ENCODE results near the gene TMEM60.

Gene TMEM60

GRCh38 chr7:77833136-77833535, 34.9 kb upstream of the TMEM60 start:
- TF ChIP-seq CTCF (IDR thresholded peaks at IDR 0.05; ENCODE audit: extremely low read depth, missing control alignments) = no peak
- no peak for DNase-seq (ENCODE audit: low spot score)

GRCh38 chr7:77831953-77832352, 33.7 kb upstream of the TMEM60 start:
- no peak for DNase-seq (ENCODE audit: low spot score)
- no peak for TF ChIP-seq CTCF (IDR thresholded peaks at IDR 0.05; ENCODE audit: extremely low read depth, missing control alignments)

GRCh38 chr7:77831481-77831880, 33.2 kb upstream of the TMEM60 start:
- no peak for TF ChIP-seq CTCF (IDR thresholded peaks at IDR 0.05; ENCODE audit: extremely low read depth, missing control alignments)
- no peak for DNase-seq (ENCODE audit: low spot score)

GRCh38 chr7:77830649-77831355, 32.6 kb upstream of the TMEM60 start:
- DNase-seq (ENCODE audit: low spot score) = no peak
- TF ChIP-seq CTCF (IDR thresholded peaks at IDR 0.05; ENCODE audit: extremely low read depth, missing control alignments) = no peak

GRCh38 chr7:77827999-77828398, 29.8 kb upstream of the TMEM60 start:
- DNase-seq (ENCODE audit: low spot score) = no peak
- TF ChIP-seq CTCF (IDR thresholded peaks at IDR 0.05; ENCODE audit: extremely low read depth, missing control alignments) = no peak

- TF ChIP-seq CTCF (IDR thresholded peaks at IDR 0.05; ENCODE audit: extremely low read depth, missing control alignments) = no peak
- DNase-seq (ENCODE audit: low spot score) = no peak
Measured at GRCh38 chr7:77826300-77826699, 28.1 kb upstream of the TMEM60 start.

- no peak for DNase-seq (ENCODE audit: low spot score)
- TF ChIP-seq CTCF (IDR thresholded peaks at IDR 0.05; ENCODE audit: extremely low read depth, missing control alignments) = no peak
Measured at GRCh38 chr7:77825131-77825530, 26.9 kb upstream of the TMEM60 start.

All from GM20000 (cell line).